OCI-LY7 (cell line): ENCODE data around the gene LPP. TPM values are rescaled to one million over a fixed set of nuclear protein-coding genes. Genes with fewer than 3 reads are reported as not detected.

Source experiments
- BruUV-seq: library from RNA; stranded (reverse); fragments of 400-500 nt; replicated peaks from 2 replicates; lab custom pipeline; 2021; lab: Mats Ljungman, UMichigan
- CTCF ChIA-PET: fragments of 300-600 bp; sonication (Branson Sonifier 250); formaldehyde crosslinking; loops from one replicate; lab custom pipeline; 2022; ENCODE audit warnings: antibody characterized with exemption; ENCODE audit not compliant: unreplicated experiment; lab: Charles Lee
- POLR2A ChIA-PET: fragments of 300-600 bp; sonication (Branson Sonifier 250); formaldehyde crosslinking; loops from one replicate; lab custom pipeline; 2022; ENCODE audit warnings: antibody characterized with exemption; lab: Charles Lee
- DNase-seq: peaks from one replicate; pipeline ENCODE4 v3.0.0-alpha.2; 2015; ENCODE audit warnings: low spot score
- H2AFZ ChIP-seq: fragments of 200-600 bp; sonication (generic), shearing (Covaris generic); 2 replicates; pipeline ENCODE4 v1.6.1; 2014; ENCODE audit warnings: mild to moderate bottlenecking, antibody characterized with exemption, low read length, moderate library complexity
- H3K27ac ChIP-seq: fragments of 200-600 bp; sonication (generic); 2 replicates; pipeline ENCODE4 v1.5.1; 2014; ENCODE audit warnings: mixed run types, low read depth, mild to moderate bottlenecking, moderate library complexity, low read length, inconsistent platforms; ENCODE audit not compliant: poor library complexity, severe bottlenecking
- H3K36me3 ChIP-seq: fragments of 200-600 bp; sonication (generic); 2 replicates; pipeline ENCODE4 v1.6.1; 2014; ENCODE audit warnings: mild to moderate bottlenecking, antibody characterized with exemption, low read length, moderate library complexity, mixed read lengths; ENCODE audit not compliant: insufficient read depth
- H3K4me1 ChIP-seq: fragments of 200-600 bp; sonication (generic); 2 replicates; pipeline ENCODE4 v1.5.1; 2014; ENCODE audit warnings: mild to moderate bottlenecking, low read length; ENCODE audit not compliant: insufficient read depth, poor library complexity, severe bottlenecking
- H3K4me2 ChIP-seq: fragments of 200-600 bp; sonication (generic); 2 replicates; pipeline ENCODE4 v1.6.1; 2014; ENCODE audit warnings: mild to moderate bottlenecking, low read length
- H3K4me3 ChIP-seq: fragments of 200-600 bp; sonication (generic); 2 replicates; pipeline ENCODE4 v1.5.1; 2014; ENCODE audit warnings: mild to moderate bottlenecking, low read depth, low read length; ENCODE audit not compliant: poor library complexity, severe bottlenecking
- H3K79me2 ChIP-seq: fragments of 200-600 bp; sonication (generic); 2 replicates; pipeline ENCODE4 v1.6.1; 2016; ENCODE audit warnings: low read depth, mild to moderate bottlenecking, low read length, moderate library complexity, mixed read lengths; ENCODE audit not compliant: insufficient read depth
- H3K9me2 ChIP-seq: fragments of 200-600 bp; sonication (generic); 2 replicates; pipeline ENCODE4 v1.6.1; 2016; ENCODE audit warnings: mild to moderate bottlenecking, low read length, mixed read lengths; ENCODE audit not compliant: insufficient read depth
- H3K9me3 ChIP-seq: fragments of 200-600 bp; sonication (generic); 2 replicates; pipeline ENCODE4 v1.6.1; 2014; ENCODE audit warnings: mild to moderate bottlenecking, mixed run types, low read length, mixed read lengths
- H4K20me1 ChIP-seq: fragments of 200-600 bp; sonication (generic); 2 replicates; pipeline ENCODE4 v1.6.1; 2014; ENCODE audit warnings: mild to moderate bottlenecking, antibody characterized with exemption, low read length, moderate library complexity, mixed read lengths; ENCODE audit not compliant: insufficient read depth
- EZH2phosphoT487 ChIP-seq: fragments of 200-600 bp; sonication (generic); IDR thresholded peaks from 2 replicates; pipeline ENCODE4 v1.6.1; 2018; ENCODE audit warnings: low read depth, borderline replicate concordance, mild to moderate bottlenecking, mixed run types, antibody characterized with exemption, low read length, moderate library complexity, mixed read lengths
- intact Hi-C: fragments of 100-400 bp; cut with micrococcal nuclease; formaldehyde crosslinking; loops from one replicate; pipeline ENCODE4 v1.10.0; 2022; ENCODE audit not compliant: unreplicated experiment
- total RNA-seq, 2 experiments: library from RNA; depleted of rRNA in 1 of 2; stranded (reverse); fragments of >200 nt in 1 of 2; shearing (Covaris generic) in 1 of 2; gene quantifications; 2 replicates each; pipeline ENCODE4 v1.2.3, GENCODE V29; 2014 to 2022
- TF ChIP-seq, protein P1 (sequence below): fragments of 200-600 bp; sonication (generic); conservative IDR thresholded peaks from 2 replicates; pipeline ENCODE4 v1.5.1; 2014; ENCODE audit warnings: mild to moderate bottlenecking, antibody characterized with exemption, low read length, moderate library complexity, mixed read lengths

LPP gene
- total RNA-seq, 2 experiments from 2014 or later: 10.9 to 119 TPM

DNA sequence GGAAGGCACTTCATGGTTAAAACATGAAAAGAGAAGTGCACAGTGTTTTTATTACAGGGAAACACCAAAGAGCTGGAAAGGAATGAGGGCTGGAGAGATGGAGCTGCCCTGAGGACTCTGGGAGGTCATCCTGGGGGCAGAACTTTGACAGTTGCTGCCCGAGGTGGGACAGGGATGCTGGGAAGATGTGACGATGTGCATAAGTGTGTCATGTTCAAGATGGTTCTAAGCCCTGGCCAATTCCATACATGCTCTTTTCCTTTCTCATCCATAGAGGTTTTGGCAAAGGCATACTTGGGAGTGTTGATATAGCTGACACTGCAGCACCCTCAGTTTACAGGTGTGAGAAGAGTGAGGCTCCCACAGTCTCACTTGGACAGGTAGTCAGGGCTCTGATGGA, 23.8 kb downstream of the LPP start:
- intact Hi-C loops: no loop called here
- no TSS peak for BruUV-seq
- Histone ChIP-seq H2AFZ (no peak overlapping the region), H3K79me2 (no peaks in the 10 kb centered on the region), H3K4me3 (no peak overlapping the region), H3K36me3 (no peaks in the 10 kb centered on the region), H3K9me3 (no peaks in the 10 kb centered on the region), H3K27ac (no peak overlapping the region), H4K20me1 (no peaks in the 10 kb centered on the region), H3K9me2 (no peaks in the 10 kb centered on the region), H3K4me2 (no peak overlapping the region), H3K4me1 (peaks cover 68% of the 10 kb centered on the region)
- TF ChIP-seq, protein P1, sequence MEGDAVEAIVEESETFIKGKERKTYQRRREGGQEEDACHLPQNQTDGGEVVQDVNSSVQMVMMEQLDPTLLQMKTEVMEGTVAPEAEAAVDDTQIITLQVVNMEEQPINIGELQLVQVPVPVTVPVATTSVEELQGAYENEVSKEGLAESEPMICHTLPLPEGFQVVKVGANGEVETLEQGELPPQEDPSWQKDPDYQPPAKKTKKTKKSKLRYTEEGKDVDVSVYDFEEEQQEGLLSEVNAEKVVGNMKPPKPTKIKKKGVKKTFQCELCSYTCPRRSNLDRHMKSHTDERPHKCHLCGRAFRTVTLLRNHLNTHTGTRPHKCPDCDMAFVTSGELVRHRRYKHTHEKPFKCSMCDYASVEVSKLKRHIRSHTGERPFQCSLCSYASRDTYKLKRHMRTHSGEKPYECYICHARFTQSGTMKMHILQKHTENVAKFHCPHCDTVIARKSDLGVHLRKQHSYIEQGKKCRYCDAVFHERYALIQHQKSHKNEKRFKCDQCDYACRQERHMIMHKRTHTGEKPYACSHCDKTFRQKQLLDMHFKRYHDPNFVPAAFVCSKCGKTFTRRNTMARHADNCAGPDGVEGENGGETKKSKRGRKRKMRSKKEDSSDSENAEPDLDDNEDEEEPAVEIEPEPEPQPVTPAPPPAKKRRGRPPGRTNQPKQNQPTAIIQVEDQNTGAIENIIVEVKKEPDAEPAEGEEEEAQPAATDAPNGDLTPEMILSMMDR: no peak
- no peak for TF ChIP-seq EZH2phosphoT487
- CTCF ChIA-PET: no interaction called here
- POLR2A ChIA-PET: interaction anchor here (0.8 to 2.4 kb wide), 4 partner anchors 9 to 40 kb away, joined by 3 to 8 read pairs (median 4); no protein-coding TSS in a partner anchor
- DNase-seq: no peak

DNA sequence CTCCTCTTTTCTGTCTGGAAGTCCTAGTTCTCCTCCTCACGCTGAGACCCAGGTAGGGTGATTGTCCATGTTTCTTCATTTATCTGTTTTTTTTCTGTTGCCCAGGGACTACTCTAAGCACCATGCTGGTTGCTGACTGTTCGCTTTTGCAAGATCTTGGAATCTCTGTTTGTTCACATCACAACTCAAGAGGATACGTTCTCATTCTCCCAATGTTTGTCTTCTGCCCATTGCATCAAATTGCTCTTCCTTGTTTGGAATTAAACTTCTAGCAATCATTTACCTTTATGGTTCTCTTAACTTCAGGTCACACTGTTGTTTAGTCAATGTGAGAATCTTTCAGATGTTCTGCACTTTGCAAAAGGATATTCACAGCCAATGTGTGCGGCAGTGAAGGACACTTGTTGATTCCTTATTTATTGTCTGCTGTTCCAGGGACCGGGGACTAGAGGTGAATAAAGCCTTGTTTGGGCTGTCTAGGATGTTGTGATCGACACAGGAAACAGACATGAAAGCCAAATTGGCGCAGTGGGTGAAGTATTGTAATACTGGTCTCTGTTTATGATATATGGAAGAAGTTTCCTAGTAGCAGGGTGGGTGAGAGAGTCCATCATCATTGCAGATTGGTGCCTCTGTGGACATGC, 24.5 kb downstream of the LPP start:
- H3K9me3 ChIP-seq: no peaks in the 10 kb centered on the region
- ChIA-PET POLR2A (interaction anchor here (0.5 to 2.4 kb wide), 6 partner anchors 8 to 441 kb away, joined by 3 to 8 read pairs (median 4); no protein-coding TSS in a partner anchor), CTCF (no interaction called here)
- H3K4me2 ChIP-seq: peak overlapping the region; percentile 40
- H4K20me1 ChIP-seq: no peaks in the 10 kb centered on the region
- no peak overlapping the region for H3K4me3 ChIP-seq
- BruUV-seq: no TSS peak
- H3K4me1 ChIP-seq: peaks cover 72% of the 10 kb centered on the region
- no peak for DNase-seq
- no peaks in the 10 kb centered on the region for H3K36me3 ChIP-seq
- H3K9me2 ChIP-seq: no peaks in the 10 kb centered on the region
- H3K27ac ChIP-seq: no peak overlapping the region
- TF ChIP-seq EZH2phosphoT487: no peak
- TF ChIP-seq, protein P1: no peak
- no peaks in the 10 kb centered on the region for H3K79me2 ChIP-seq
- H2AFZ ChIP-seq: no peak overlapping the region
- intact Hi-C loops: no loop called here
